Gastrocnemius medialis (tissue), 4 donors: ENCODE data around the gene CSTB.

Source experiments
- CTCF ChIP-seq, 5 experiments: fragments of 450-650 bp in 3 of 5; fragments of 200-600 bp in 2 of 5; sonication (generic) in 2 of 5; IDR thresholded peaks in 4 of 5; conservative IDR thresholded peaks in 1 of 5; 1 replicate in 4 of 5; 2 replicates in 1 of 5; pipeline ENCODE4 v1.5.1; 2016 to 2019; ENCODE audit warnings: antibody characterized with exemption in 5 of 5, mild to moderate bottlenecking in 3 of 5, moderate library complexity in 3 of 5
- POLR2A ChIP-seq, 2 donors: fragments of 450-650 bp; IDR thresholded peaks; one replicate each; pipeline ENCODE4 v1.6.1; 2017; ENCODE audit warnings: antibody characterized with exemption in 2 of 2, mild to moderate bottlenecking in 2 of 2, moderate library complexity in 2 of 2

GRCh38 chr21:43759651-43760050 is 16.5 kb downstream of the CSTB start:
- TF ChIP-seq CTCF (IDR thresholded peaks at IDR 0.05 in 4 of 5, conservative IDR thresholded peaks at IDR 0.05 in 1 of 5) (no peak), POLR2A (IDR thresholded peaks at IDR 0.05) (no peak)
